CD4-positive, alpha-beta T cell (primary cell): ENCODE results near the gene TBC1D16. TPM values are rescaled to one million over a fixed set of nuclear protein-coding genes. Genes with fewer than 3 reads are reported as not detected.

ENCODE experiments used
- ATAC-seq: fragments of 200-7000 bp; cut with Tn5 transposase; one replicate; pipeline ENCODE4 v1.10.0; 2022; ENCODE audit warnings: mild to moderate bottlenecking; ENCODE audit not compliant: poor library complexity
- CTCF ChIA-PET: fragments of 350-600 bp; sonication (Branson Sonifier 250); formaldehyde crosslinking; loops from one replicate; lab custom pipeline; 2021; ENCODE audit warnings: antibody characterized with exemption, inconsistent platforms; lab: Charles Lee
- POLR2A ChIA-PET: fragments of 350-600 bp; sonication (Branson Sonifier 250); formaldehyde crosslinking; loops from one replicate; lab custom pipeline; 2021; ENCODE audit warnings: antibody characterized with exemption, inconsistent platforms; lab: Charles Lee
- DNase-seq, 14 experiments: peaks; one replicate each; pipeline ENCODE4 v3.0.0-alpha.2; 2013 to 2020; ENCODE audit warnings: mixed read lengths in 2 of 14
- H3K27ac ChIP-seq, 2 donors: one replicate each; pipeline versions ENCODE4 v1.5.1 to v1.7.0; 2013; ENCODE audit warnings: low read length in 2 of 2, low read depth in 1 of 2, mild to moderate bottlenecking in 1 of 2
- H3K27me3 ChIP-seq, 2 experiments: 1 replicate in 1 of 2; 2 replicates in 1 of 2; pipeline versions ENCODE4 v1.6.1 to v1.7.0; 2013; ENCODE audit warnings: low read length in 2 of 2, control low read depth in 1 of 2, mild to moderate bottlenecking in 1 of 2, moderate library complexity in 1 of 2; ENCODE audit not compliant: insufficient read depth in 2 of 2, control insufficient read depth in 1 of 2
- H3K36me3 ChIP-seq: one replicate; pipeline ENCODE4 v1.6.1; 2013; ENCODE audit warnings: low read length, control low read depth; ENCODE audit not compliant: insufficient read depth
- H3K4me1 ChIP-seq: one replicate; pipeline ENCODE4 v1.6.1; 2013; ENCODE audit warnings: low read length, control low read depth; ENCODE audit not compliant: insufficient read depth
- H3K4me3 ChIP-seq: one replicate; pipeline ENCODE4 v1.5.1; 2013; ENCODE audit warnings: mild to moderate bottlenecking, low read length, moderate library complexity
- H3K9me3 ChIP-seq, 2 experiments: 1 replicate in 1 of 2; 2 replicates in 1 of 2; pipeline versions ENCODE4 v1.6.1 to v1.7.0; 2013; ENCODE audit warnings: low read length in 2 of 2, mild to moderate bottlenecking in 2 of 2, control low read depth in 1 of 2, moderate library complexity in 1 of 2; ENCODE audit not compliant: control insufficient read depth in 1 of 2, insufficient read depth in 1 of 2
- H3K27ac Mint-ChIP-seq: one replicate; pipeline ENCODE4 v1.8.0; 2020; ENCODE audit warnings: mixed read lengths
- H3K27me3 Mint-ChIP-seq: one replicate; pipeline ENCODE4 v1.8.0; 2021; ENCODE audit warnings: mixed read lengths
- H3K36me3 Mint-ChIP-seq: one replicate; pipeline ENCODE4 v1.8.0; 2021; ENCODE audit warnings: low read depth, mixed read lengths
- H3K4me1 Mint-ChIP-seq: one replicate; pipeline ENCODE4 v1.8.0; 2021; ENCODE audit warnings: low read depth, mixed read lengths
- H3K4me3 Mint-ChIP-seq: one replicate; pipeline ENCODE4 v1.8.0; 2020; ENCODE audit warnings: mild to moderate bottlenecking, mixed read lengths
- H3K9me3 Mint-ChIP-seq: one replicate; pipeline ENCODE4 v1.8.0; 2020; ENCODE audit warnings: mixed read lengths
- intact Hi-C, 2 experiments: fragments of 100-400 bp; cut with DNase I in 1 of 2; cut with micrococcal nuclease in 1 of 2; formaldehyde crosslinking; loops; one replicate each; pipeline versions ENCODE4 v1.15.1 to v1.9.0; 2023 to 2025; cut with DNase I, micrococcal nuclease
- total RNA-seq, 174 experiments: library from RNA in 2 of 174; stranded (reverse) in 2 of 174; gene quantifications; one replicate each; pipeline ENCODE4 v1.2.3 and lab custom pipeline; 2021 to 2026
- TF ChIP-seq, protein P1 (sequence below): fragments of 200-600 bp; IDR thresholded peaks from one replicate; pipeline ENCODE4 v1.8.0; 2022; ENCODE audit warnings: antibody characterized with exemption, mild to moderate bottlenecking

Gene TBC1D16
- total RNA-seq, 2 experiments from 2014 or later, result 1.9 to 2.5 TPM

DNA sequence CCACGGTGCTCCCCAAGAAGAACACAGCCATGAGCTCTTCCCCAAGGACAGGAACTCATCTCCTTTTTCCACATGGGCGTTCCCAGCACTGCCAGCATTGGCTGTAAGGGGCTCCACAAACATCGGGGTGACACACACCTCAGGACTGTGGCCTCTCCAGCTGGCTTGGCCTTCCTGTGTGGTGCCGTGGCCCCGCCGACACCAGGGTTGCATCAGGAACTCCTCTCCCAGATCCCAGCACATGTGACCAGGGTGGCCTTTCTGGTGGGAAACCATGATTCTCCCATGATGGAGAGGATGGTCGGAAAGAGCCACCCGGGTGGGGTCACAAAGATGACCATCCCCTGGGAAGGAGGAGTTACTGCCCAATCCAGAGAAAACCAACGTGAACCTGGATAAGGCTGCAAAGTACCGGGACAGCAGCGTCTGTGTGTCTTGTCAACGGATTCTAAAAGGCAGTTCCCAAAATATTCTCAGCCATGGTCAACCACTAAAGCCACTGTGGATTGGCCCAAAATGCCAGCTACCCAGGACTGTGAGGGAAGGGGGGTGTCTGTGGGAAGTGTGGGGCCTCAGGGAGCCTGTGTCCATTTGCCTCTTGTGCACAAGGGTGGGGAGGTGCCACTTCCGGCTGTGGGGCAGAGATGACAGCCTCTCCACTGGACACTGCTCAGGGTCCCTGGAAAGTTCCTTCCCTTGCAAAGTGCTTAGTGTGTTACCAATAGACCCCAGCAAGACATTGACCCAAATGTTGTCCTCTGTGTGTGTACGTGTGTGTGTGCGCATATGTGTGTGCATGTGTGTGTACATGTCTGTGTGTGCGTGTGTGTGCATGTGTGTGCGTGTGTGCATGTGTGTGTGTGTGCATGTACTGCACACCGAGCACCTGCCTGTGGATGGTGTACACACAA lies 118.4 kb downstream of the TBC1D16 start:
- no peak for ATAC-seq
- DNase-seq, result peak in 1 of 14 experiments; percentile 4
- TF ChIP-seq, protein P1, sequence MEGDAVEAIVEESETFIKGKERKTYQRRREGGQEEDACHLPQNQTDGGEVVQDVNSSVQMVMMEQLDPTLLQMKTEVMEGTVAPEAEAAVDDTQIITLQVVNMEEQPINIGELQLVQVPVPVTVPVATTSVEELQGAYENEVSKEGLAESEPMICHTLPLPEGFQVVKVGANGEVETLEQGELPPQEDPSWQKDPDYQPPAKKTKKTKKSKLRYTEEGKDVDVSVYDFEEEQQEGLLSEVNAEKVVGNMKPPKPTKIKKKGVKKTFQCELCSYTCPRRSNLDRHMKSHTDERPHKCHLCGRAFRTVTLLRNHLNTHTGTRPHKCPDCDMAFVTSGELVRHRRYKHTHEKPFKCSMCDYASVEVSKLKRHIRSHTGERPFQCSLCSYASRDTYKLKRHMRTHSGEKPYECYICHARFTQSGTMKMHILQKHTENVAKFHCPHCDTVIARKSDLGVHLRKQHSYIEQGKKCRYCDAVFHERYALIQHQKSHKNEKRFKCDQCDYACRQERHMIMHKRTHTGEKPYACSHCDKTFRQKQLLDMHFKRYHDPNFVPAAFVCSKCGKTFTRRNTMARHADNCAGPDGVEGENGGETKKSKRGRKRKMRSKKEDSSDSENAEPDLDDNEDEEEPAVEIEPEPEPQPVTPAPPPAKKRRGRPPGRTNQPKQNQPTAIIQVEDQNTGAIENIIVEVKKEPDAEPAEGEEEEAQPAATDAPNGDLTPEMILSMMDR, result no peak
- H3K36me3 ChIP-seq, result no peaks in the 10 kb centered on the region
- H3K27me3 ChIP-seq, result no peaks in the 10 kb centered on the region
- no peaks in the 10 kb centered on the region for H3K9me3 ChIP-seq
- H3K4me1 Mint-ChIP-seq, result no peaks in the 10 kb centered on the region
- intact Hi-C loops, result loop anchor here (1.0 to 5.0 kb wide), 3 partner anchors 128 to 175 kb away; no protein-coding TSS in a partner anchor
- peaks cover 18% of the 10 kb centered on the region for H3K27me3 Mint-ChIP-seq
- H3K36me3 Mint-ChIP-seq, result no peaks in the 10 kb centered on the region
- no peak overlapping the region for H3K27ac ChIP-seq
- no peak overlapping the region for H3K4me3 ChIP-seq
- H3K9me3 Mint-ChIP-seq, result no peaks in the 10 kb centered on the region
- no peak overlapping the region for H3K27ac Mint-ChIP-seq
- no peak overlapping the region for H3K4me3 Mint-ChIP-seq
- ChIA-PET POLR2A (no interaction called here), CTCF (interaction anchor here (1.7 kb wide), 1 partner anchor 176 kb away, joined by 6 read pairs; no protein-coding TSS in a partner anchor)
- H3K4me1 ChIP-seq, result no peaks in the 10 kb centered on the region

DNA sequence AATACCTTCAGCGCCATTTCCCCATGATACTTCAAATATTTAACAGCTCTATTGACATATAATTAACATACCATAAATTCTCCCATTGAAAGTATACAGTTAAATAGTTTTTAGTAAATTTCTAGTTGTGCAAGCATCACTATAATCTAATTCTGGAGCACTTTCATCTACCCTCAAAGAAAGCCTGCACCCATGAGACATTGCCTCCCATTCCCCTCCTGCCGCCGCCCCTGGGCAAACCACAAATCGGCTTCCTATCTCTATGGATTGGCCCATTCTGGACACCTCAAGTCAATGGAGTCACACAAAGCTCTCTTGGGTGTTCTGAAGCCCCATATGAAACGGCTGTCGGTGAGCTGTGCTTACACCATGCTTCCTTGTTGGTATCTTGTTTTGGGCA lies 119.2 kb downstream of the TBC1D16 start:
- intact Hi-C loops, result loop anchor here (1.0 to 5.0 kb wide), 3 partner anchors 127 to 174 kb away; no protein-coding TSS in a partner anchor
- Histone ChIP-seq H3K4me3 (no peak overlapping the region), H3K27ac (no peak overlapping the region), H3K27me3 (no peaks in the 10 kb centered on the region), H3K9me3 (no peaks in the 10 kb centered on the region), H3K4me1 (no peaks in the 10 kb centered on the region), H3K36me3 (no peaks in the 10 kb centered on the region)
- Mint-ChIP-seq H3K9me3 (no peaks in the 10 kb centered on the region), H3K27me3 (peaks cover 24% of the 10 kb centered on the region), H3K27ac (no peak overlapping the region), H3K4me3 (no peak overlapping the region), H3K36me3 (no peaks in the 10 kb centered on the region), H3K4me1 (no peaks in the 10 kb centered on the region)
- TF ChIP-seq, protein P1, result no peak
- no peak for ATAC-seq
- ChIA-PET CTCF (interaction anchor here (1.7 kb wide), 1 partner anchor 175 kb away, joined by 6 read pairs; no protein-coding TSS in a partner anchor), POLR2A (no interaction called here)
- DNase-seq, result no peak

DNA sequence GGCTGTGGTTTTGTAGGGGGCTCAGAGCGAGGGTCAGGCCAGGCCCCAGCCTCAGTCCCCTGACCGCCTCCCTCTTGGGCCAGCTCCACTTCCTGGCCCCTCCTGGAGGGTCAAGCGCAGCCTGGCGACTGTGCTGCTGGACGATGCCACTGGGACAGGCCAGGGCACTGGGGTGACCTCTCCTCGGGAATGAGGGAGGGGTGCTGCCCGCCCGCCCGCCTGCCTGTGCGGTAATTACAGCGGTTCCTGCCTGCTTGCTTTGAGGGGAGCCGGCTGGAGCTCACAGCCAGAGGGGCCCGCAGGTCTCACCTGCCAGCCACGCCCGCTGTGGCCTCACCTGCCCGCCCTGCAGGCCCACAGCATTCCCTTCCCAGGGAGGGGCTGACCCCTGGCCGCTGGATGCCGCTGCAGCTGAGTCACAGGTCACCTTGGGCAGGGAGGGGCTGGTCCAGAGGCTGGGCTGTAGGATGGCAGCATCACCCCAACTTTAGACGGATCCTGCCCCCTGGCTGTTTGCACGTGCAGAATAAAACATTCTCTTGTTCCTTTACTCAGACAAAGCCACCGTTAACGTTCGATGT lies 119.7 kb downstream of the TBC1D16 start:
- no peaks in the 10 kb centered on the region for H3K36me3 ChIP-seq
- Mint-ChIP-seq H3K4me3 (no peak overlapping the region), H3K27ac (no peak overlapping the region)

More for the DNA sequence above, 119.7 kb downstream of the TBC1D16 start:
- ATAC-seq (no peak), DNase-seq (peak in 5 of 14 experiments; percentile 16 to 48 (median 41))
- no peaks in the 10 kb centered on the region for H3K9me3 Mint-ChIP-seq
- ChIA-PET CTCF (interaction anchor here (0.9 to 1.7 kb wide), 3 partner anchors 71 to 174 kb away, joined by 3 to 6 read pairs (median 4); no protein-coding TSS in a partner anchor), POLR2A (no interaction called here)
- no peaks in the 10 kb centered on the region for H3K4me1 Mint-ChIP-seq
- no peaks in the 10 kb centered on the region for H3K36me3 Mint-ChIP-seq
- Histone ChIP-seq H3K27ac (no peak overlapping the region), H3K4me3 (no peak overlapping the region), H3K27me3 (no peaks in the 10 kb centered on the region), H3K9me3 (no peaks in the 10 kb centered on the region), H3K4me1 (no peaks in the 10 kb centered on the region)
- peaks cover 24% of the 10 kb centered on the region for H3K27me3 Mint-ChIP-seq
- intact Hi-C loops, result loop anchor here (1.0 to 5.0 kb wide), 3 partner anchors 127 to 174 kb away; no protein-coding TSS in a partner anchor
- TF ChIP-seq, protein P1, result peak; percentile 14
